ENCODE results near the gene CENPX. TPM values are rescaled to one million over a fixed set of nuclear protein-coding genes. Genes with fewer than 3 reads are reported as not detected.

CENPX gene
- total and polyA plus RNA-seq, 2 of the 13 experiments (the other 11 are each of a cell fraction or from before 2014, with no cell fraction given): 92.7 to 170 TPM

DNA sequence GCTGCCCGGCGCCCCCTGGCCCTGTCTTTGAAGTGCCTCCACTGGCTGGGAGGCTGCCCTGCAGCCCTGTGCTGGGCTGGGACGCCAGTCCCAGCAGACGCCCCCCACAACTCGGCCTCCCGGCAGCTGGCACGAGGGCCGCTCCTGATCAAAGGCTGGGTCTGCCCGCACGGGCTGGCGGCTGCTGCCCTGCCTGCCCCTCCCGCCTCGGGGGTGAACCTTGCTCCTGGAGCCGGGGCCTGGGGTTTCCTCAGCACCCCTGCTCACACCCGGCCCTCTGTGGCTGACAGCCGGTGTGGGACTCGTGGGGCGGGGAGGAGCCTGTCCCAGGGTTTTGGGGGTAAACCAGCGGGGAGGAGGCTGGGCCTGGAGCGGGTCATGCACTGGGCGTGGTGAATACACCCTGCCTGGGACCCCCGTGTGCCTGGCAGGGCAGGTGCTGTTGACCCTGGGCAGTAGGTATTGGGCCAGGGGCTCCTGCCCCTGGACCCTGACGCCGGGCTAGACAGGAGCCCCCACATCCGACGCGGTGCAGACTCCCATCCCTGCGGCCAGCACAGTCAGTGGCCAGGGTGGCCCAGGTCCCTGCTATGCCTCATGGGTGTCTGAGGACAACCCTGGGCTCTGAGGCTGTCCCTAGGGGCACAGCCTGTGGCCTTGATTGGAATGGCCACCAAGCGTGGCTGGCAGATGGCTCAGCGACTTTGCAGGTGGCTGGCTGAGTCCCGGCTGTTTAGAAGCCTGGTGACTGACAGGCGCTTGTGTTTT is 21.7 kb downstream of the CENPX start (continued):
- TF ChIP-seq MLX (CRISPR knock-in tag; IDR thresholded peaks at IDR 0.05) (peak; percentile 99), ZSCAN29 (CRISPR knock-in tag; conservative IDR thresholded peaks at IDR 0.05) (peak; percentile 63; the same call in 1 of the 2 replicates), POLR2A (IDR thresholded peaks at IDR 0.05; ENCODE audit: insufficient read depth in 1 of 2, low read depth in 2 of 2, low read length in 2 of 2) (no peak; a peak in 1 of 4 replicates), NFYC (CRISPR knock-in tag; IDR thresholded peaks at IDR 0.05) (0 out of 2 replicates have a peak, but pooled peaks have one; percentile 39), USF2 (IDR thresholded peaks at IDR 0.05; ENCODE audit: low read depth, low read length) (no peak), USF2 (CRISPR knock-in tag; IDR thresholded peaks at IDR 0.05; ENCODE audit: borderline replicate concordance) (no peak), PHB2 (IDR thresholded peaks at IDR 0.05; ENCODE audit: partially characterized antibody) (no peak), ZNF776 (CRISPR knock-in tag; IDR thresholded peaks at IDR 0.05) (peak; percentile 86), TFE3 (CRISPR knock-in tag; IDR thresholded peaks at IDR 0.05) (peak; percentile 92), ZSCAN31 (CRISPR knock-in tag; IDR thresholded peaks at IDR 0.05; ENCODE audit: low read depth) (peak; percentile 89), SP140L (CRISPR knock-in tag; IDR thresholded peaks at IDR 0.05; ENCODE audit: borderline replicate concordance) (peak; percentile 74; the same call in 1 of the 2 replicates), CEBPB (IDR thresholded peaks at IDR 0.05; ENCODE audit: borderline replicate concordance, low read depth, low read length) (no peak), ONECUT2 (CRISPR knock-in tag; IDR thresholded peaks at IDR 0.05) (peak; percentile 48; the same call in 1 of the 2 replicates), ZFP37 (CRISPR knock-in tag; IDR thresholded peaks at IDR 0.05; ENCODE audit: borderline replicate concordance) (peak; percentile 94), ZBTB38 (CRISPR knock-in tag; IDR thresholded peaks at IDR 0.05) (peak; percentile 86; the same call in 1 of the 2 replicates), PBX3 (CRISPR knock-in tag; IDR thresholded peaks at IDR 0.05; ENCODE audit: borderline replicate concordance) (no peak; the same call in 1 of the 2 replicates), UBTF (CRISPR knock-in tag; IDR thresholded peaks at IDR 0.05) (peak; percentile 86), ZNF18 (CRISPR knock-in tag; IDR thresholded peaks at IDR 0.05; ENCODE audit: insufficient replicate concordance) (peak; percentile 74), LCORL (IDR thresholded peaks at IDR 0.05) (no peak), LCORL (CRISPR knock-in tag; IDR thresholded peaks at IDR 0.05) (peak; percentile 99)

Data from HepG2 (cell line).